Transverse colon (tissue), 4 donors: Measurements from ENCODE around the gene C16orf92.

ENCODE experiments used
- EP300 ChIP-seq: sonication (generic); formaldehyde crosslinking; IDR thresholded peaks from one replicate; pipeline ENCODE4 v1.6.1; 2017; ENCODE audit warnings: antibody characterized with exemption, low read depth
- POLR2A ChIP-seq: fragments of 450-650 bp; IDR thresholded peaks from one replicate; pipeline ENCODE4 v1.6.1; 2016; ENCODE audit warnings: antibody characterized with exemption, mild to moderate bottlenecking, moderate library complexity
- POLR2AphosphoS5 ChIP-seq, 3 donors: sonication (generic); formaldehyde crosslinking; IDR thresholded peaks; one replicate each; pipeline ENCODE4 v1.6.1; 2016; ENCODE audit warnings: antibody characterized with exemption in 3 of 3
- TF ChIP-seq, protein P1 (sequence below), 5 experiments: fragments of 200-600 bp in 3 of 5; fragments of 450-650 bp in 2 of 5; sonication (generic) in 3 of 5; IDR thresholded peaks; 1 replicate in 2 of 5; 2 replicates in 3 of 5; pipeline ENCODE4 v1.5.1; 2016 to 2017; ENCODE audit warnings: antibody characterized with exemption in 5 of 5, inconsistent platforms in 3 of 5, mild to moderate bottlenecking in 2 of 5, moderate library complexity in 1 of 5

DNA sequence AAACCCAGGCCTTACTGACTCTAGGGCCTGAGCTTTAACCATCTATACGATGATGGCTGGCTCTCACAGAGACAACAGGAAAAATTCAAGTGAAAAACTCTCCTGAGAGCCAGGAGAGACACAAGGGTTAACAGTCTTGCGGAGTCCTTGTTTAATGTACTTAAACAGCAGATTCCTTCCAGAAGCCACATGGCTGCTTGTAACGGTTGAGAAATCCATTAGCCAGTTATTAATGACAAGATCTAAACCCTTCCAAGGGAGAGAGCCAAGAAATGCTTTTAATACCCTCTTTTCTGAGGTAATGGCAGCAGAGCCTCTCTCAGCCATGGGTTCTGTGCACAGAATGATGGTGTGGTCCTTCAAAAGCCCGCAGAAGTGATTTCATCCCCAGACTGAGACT is 37.3 kb downstream of the C16orf92 start:
- TF ChIP-seq POLR2A (no peak), POLR2AphosphoS5 (IDR thresholded peaks at IDR 0.05) (no peak), EP300 (no peak)
- TF ChIP-seq, protein P1, sequence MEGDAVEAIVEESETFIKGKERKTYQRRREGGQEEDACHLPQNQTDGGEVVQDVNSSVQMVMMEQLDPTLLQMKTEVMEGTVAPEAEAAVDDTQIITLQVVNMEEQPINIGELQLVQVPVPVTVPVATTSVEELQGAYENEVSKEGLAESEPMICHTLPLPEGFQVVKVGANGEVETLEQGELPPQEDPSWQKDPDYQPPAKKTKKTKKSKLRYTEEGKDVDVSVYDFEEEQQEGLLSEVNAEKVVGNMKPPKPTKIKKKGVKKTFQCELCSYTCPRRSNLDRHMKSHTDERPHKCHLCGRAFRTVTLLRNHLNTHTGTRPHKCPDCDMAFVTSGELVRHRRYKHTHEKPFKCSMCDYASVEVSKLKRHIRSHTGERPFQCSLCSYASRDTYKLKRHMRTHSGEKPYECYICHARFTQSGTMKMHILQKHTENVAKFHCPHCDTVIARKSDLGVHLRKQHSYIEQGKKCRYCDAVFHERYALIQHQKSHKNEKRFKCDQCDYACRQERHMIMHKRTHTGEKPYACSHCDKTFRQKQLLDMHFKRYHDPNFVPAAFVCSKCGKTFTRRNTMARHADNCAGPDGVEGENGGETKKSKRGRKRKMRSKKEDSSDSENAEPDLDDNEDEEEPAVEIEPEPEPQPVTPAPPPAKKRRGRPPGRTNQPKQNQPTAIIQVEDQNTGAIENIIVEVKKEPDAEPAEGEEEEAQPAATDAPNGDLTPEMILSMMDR (IDR thresholded peaks at IDR 0.05): no peak
